GM21381 (cell line): ENCODE results near the gene RNU5D-1.

ENCODE experiments used
- ATAC-seq: cut with Tn5 transposase; IDR thresholded peaks from one replicate; pipeline ENCODE4 v1.9.1; 2021; ENCODE audit warnings: mild to moderate bottlenecking, moderate library complexity; ENCODE audit not compliant: unreplicated experiment

Gene RNU5D-1

GRCh38 chr1:44733365-44733764 is 2.4 kb upstream of the RNU5D-1 start:
- no peak for ATAC-seq

GRCh38 chr1:44724955-44725698 is 5.8 kb downstream of the RNU5D-1 start:
- ATAC-seq: no peak

GRCh38 chr1:44724296-44724954 is 6.5 kb downstream of the RNU5D-1 start:
- no peak for ATAC-seq

GRCh38 chr1:44723496-44724295 is 7.3 kb downstream of the RNU5D-1 start:
- no peak for ATAC-seq

- no peak for ATAC-seq
These were observed 7.9 kb downstream of the RNU5D-1 start for GRCh38 chr1:44723064-44723463.

- peak; percentile 70 for ATAC-seq
These were observed 9.2 kb downstream of the RNU5D-1 start for GRCh38 chr1:44721485-44722361.

GRCh38 chr1:44720281-44720680 is 10.7 kb downstream of the RNU5D-1 start:
- ATAC-seq: no peak

GRCh38 chr1:44719318-44719717 is 11.7 kb downstream of the RNU5D-1 start:
- no peak for ATAC-seq

- no peak for ATAC-seq
These were observed 12.9 kb downstream of the RNU5D-1 start for GRCh38 chr1:44718091-44718490.

- no peak for ATAC-seq
These were observed 13.3 kb downstream of the RNU5D-1 start for GRCh38 chr1:44717653-44718052.

GRCh38 chr1:44717156-44717555 is 13.8 kb downstream of the RNU5D-1 start:
- no peak for ATAC-seq

- no peak for ATAC-seq
These were observed 15.9 kb downstream of the RNU5D-1 start for GRCh38 chr1:44714944-44715571.

GRCh38 chr1:44714532-44714931 is 16.4 kb downstream of the RNU5D-1 start:
- no peak for ATAC-seq

GRCh38 chr1:44713321-44713781 is 17.6 kb downstream of the RNU5D-1 start:
- ATAC-seq: no peak

- no peak for ATAC-seq
These were observed 22.8 kb downstream of the RNU5D-1 start for GRCh38 chr1:44707959-44708831.

GRCh38 chr1:44707112-44707881 is 23.7 kb downstream of the RNU5D-1 start:
- no peak for ATAC-seq

GRCh38 chr1:44705938-44706337 is 25.0 kb downstream of the RNU5D-1 start:
- no peak for ATAC-seq

- no peak for ATAC-seq
These were observed 25.5 kb downstream of the RNU5D-1 start for GRCh38 chr1:44705470-44705869.
